ENCODE measurements around the gene DLG2. TPM values are rescaled to one million over a fixed set of nuclear protein-coding genes. Genes with fewer than 3 reads are reported as not detected.

DLG2 gene
- total RNA-seq, 4 donors from 2014 or later, result 2.9 to 30.2 (median 22.6) TPM

DNA sequence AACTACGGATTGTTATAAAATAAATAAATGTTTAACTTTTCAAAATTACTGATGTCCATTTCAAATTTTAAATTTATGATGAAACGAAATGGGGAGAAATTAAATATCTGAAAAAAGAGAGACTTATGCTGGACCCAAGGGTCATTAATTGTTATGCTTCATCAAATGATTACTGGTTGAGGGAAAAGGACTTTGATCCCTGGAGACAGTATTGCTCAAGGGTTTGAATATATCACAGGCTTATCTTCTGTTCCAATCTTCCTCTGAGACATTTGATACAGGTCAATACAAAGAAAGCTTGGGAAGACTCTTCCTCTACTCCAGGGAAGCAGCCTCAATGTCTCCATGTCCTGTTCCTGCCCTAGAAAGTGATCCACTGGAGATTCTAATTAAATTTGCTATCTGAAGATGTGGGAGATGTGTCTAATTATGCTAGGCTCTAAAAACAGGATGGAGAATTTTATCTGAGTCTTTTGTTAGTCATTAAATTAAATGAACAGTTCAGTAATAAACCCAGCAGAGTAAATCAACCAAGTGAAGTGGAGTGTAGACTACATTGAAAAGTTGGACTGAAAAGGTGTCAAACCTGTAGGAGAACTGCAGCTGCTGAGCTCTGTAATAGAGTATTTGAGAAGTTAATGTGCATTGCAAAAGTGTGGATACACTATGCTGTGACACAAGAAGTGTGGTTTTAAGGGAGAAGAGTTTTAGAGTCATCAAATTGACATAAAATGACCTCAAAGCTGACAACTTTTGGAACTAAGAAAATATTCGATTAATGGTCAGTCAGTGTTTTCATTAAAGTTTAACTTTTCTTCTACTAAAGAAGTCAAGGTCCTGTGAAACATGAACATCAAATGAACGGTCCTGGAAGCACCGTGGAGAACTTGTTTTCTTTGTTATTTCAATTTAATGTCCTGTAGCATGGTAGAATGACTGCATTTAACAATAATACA, 1717.3 kb downstream of the DLG2 start:
- intact Hi-C loops (cut with DNase I; ENCODE audit: low total_unique reads), result no loop called here
- Histone ChIP-seq H3K36me3 (no peaks in the 10 kb centered on the region), H3K4me3 (no peak overlapping the region), H3K27me3 (no peaks in the 10 kb centered on the region), H3K4me1 (no peaks in the 10 kb centered on the region), H3K27ac (no peak overlapping the region), H3K9me3 (no peaks in the 10 kb centered on the region)
- no peak for DNase-seq
- no peak for TF ChIP-seq POLR2A (IDR thresholded peaks at IDR 0.05)
- TF ChIP-seq, protein P1, sequence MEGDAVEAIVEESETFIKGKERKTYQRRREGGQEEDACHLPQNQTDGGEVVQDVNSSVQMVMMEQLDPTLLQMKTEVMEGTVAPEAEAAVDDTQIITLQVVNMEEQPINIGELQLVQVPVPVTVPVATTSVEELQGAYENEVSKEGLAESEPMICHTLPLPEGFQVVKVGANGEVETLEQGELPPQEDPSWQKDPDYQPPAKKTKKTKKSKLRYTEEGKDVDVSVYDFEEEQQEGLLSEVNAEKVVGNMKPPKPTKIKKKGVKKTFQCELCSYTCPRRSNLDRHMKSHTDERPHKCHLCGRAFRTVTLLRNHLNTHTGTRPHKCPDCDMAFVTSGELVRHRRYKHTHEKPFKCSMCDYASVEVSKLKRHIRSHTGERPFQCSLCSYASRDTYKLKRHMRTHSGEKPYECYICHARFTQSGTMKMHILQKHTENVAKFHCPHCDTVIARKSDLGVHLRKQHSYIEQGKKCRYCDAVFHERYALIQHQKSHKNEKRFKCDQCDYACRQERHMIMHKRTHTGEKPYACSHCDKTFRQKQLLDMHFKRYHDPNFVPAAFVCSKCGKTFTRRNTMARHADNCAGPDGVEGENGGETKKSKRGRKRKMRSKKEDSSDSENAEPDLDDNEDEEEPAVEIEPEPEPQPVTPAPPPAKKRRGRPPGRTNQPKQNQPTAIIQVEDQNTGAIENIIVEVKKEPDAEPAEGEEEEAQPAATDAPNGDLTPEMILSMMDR (IDR thresholded peaks at IDR 0.05), result no peak

DNA sequence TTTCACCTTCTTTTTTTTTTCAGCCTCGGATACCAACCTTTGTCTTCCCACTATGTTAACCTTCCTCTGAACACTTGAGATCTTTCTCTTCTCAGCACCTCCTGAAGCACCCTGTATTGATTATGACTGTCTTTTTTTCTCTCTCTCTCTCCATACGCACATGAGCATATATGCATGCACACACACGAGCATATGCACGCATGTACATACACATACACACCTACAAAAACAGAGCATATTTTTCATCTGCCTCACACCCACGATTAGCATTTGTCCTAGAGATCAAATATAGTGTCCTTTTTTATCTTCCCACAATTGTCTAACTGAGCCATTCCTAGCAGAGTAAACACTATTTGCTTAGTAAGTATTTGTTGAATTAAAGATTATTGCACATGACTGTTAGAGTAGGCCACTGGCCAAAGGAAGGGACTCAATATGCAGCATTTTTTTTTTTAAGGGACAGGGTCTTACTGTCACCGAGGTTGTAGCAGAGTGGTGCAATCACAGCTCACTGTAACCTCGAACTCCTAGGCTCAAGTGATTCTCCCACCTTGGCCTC, 1718.8 kb downstream of the DLG2 start:
- Histone ChIP-seq H3K27me3 (no peaks in the 10 kb centered on the region), H3K36me3 (no peaks in the 10 kb centered on the region), H3K27ac (no peak overlapping the region), H3K9me3 (no peaks in the 10 kb centered on the region), H3K4me1 (no peaks in the 10 kb centered on the region), H3K4me3 (no peak overlapping the region)
- no peak for DNase-seq
- TF ChIP-seq, protein P1 (IDR thresholded peaks at IDR 0.05), result no peak
- no peak for TF ChIP-seq POLR2A (IDR thresholded peaks at IDR 0.05)
- intact Hi-C loops (cut with DNase I; ENCODE audit: low total_unique reads), result no loop called here

DNA sequence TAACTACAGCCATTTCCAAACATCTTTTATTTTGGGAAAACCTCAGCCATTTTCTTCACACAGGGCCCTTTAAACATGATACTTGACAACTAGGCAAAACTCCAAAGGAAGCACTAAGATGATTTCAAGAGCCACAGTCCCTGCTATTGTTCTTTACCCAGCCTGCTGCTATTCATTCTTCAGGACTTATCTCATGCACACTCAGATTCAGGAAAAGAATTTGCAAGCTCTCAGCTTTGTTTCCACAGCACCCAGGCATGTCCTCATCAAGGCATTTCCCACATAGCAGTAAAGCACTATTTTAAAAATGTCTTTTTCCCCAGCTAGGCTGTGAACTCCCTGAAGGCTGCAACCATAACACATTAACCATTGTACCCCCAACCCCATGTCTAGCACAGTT, 1731.6 kb downstream of the DLG2 start:
- Histone ChIP-seq H3K4me1 (no peaks in the 10 kb centered on the region), H3K4me3 (no peak overlapping the region), H3K27me3 (no peaks in the 10 kb centered on the region), H3K27ac (no peak overlapping the region), H3K36me3 (no peaks in the 10 kb centered on the region), H3K9me3 (no peaks in the 10 kb centered on the region)
- TF ChIP-seq, protein P1 (IDR thresholded peaks at IDR 0.05), result no peak
- no peak for TF ChIP-seq POLR2A (IDR thresholded peaks at IDR 0.05)
- no peak for DNase-seq
- intact Hi-C loops (cut with DNase I; ENCODE audit: low total_unique reads), result no loop called here

DNA sequence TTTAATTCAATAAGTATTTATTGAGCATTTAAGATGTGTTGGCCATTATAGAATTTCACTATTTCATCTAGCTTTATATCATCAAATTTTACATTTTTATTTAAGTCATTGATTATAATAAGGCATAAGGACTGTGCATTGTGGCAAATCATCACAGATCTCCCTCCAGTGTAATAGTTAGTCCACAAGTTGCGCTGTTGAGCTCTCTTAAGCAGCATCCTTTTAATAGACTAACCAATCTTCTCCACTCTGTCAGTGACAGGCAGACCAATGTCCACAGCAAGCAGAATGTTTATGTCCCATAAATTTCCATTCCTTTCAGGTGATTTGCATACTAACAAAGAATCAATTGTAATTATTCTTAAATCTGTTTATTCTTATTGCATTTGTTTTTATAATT, 1745.7 kb downstream of the DLG2 start:
- no peaks in the 10 kb centered on the region for H3K4me1 ChIP-seq
- no peak overlapping the region for H3K27ac ChIP-seq
- DNase-seq, result no peak
- H3K4me3 ChIP-seq, result no peak overlapping the region
- intact Hi-C loops (cut with DNase I; ENCODE audit: low total_unique reads), result no loop called here
- no peak for TF ChIP-seq POLR2A (IDR thresholded peaks at IDR 0.05)
- TF ChIP-seq, protein P1 (IDR thresholded peaks at IDR 0.05), result no peak
- H3K9me3 ChIP-seq, result no peaks in the 10 kb centered on the region
- no peaks in the 10 kb centered on the region for H3K27me3 ChIP-seq
- H3K36me3 ChIP-seq, result no peaks in the 10 kb centered on the region

DNA sequence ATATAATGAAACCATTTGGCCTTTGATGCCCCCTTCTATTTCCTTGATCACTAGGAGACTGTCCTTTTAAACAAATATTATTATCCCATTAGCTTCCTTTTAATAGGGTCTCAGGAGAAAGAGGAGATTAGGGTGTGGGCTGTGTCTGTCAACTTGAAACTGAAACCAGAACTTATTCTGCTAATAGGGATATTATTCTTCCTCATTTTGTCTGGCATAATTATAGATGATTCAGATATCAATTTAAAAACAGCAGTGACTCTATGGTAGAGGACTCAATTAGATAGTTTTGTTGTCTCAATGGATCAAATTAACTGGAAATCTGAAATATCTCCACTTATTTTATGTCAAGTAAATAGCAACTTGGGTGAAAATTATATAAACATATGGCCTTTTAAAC, 1756.1 kb downstream of the DLG2 start:
- Histone ChIP-seq H3K9me3 (no peaks in the 10 kb centered on the region), H3K27ac (no peak overlapping the region), H3K27me3 (no peaks in the 10 kb centered on the region), H3K36me3 (no peaks in the 10 kb centered on the region), H3K4me3 (no peak overlapping the region), H3K4me1 (no peaks in the 10 kb centered on the region)
- intact Hi-C loops (cut with DNase I; ENCODE audit: low total_unique reads), result no loop called here
- DNase-seq, result no peak
- no peak for TF ChIP-seq POLR2A (IDR thresholded peaks at IDR 0.05)
- TF ChIP-seq, protein P1 (IDR thresholded peaks at IDR 0.05), result no peak

Measured in uterus (tissue), 4 donors.